HG02798 (cell line): ENCODE results near the gene CENPF.
"Not testable (repeated sequence)": the region's sequence is repeated elsewhere in the genome, so short reads cannot be mapped to it uniquely, and the experiment has no call there.

ENCODE experiments used
- ATAC-seq: cut with Tn5 transposase; IDR thresholded peaks from one replicate; pipeline ENCODE4 v1.9.1; 2021; ENCODE audit warnings: mild to moderate bottlenecking; ENCODE audit not compliant: unreplicated experiment, poor library complexity

The CENPF gene, protein sequence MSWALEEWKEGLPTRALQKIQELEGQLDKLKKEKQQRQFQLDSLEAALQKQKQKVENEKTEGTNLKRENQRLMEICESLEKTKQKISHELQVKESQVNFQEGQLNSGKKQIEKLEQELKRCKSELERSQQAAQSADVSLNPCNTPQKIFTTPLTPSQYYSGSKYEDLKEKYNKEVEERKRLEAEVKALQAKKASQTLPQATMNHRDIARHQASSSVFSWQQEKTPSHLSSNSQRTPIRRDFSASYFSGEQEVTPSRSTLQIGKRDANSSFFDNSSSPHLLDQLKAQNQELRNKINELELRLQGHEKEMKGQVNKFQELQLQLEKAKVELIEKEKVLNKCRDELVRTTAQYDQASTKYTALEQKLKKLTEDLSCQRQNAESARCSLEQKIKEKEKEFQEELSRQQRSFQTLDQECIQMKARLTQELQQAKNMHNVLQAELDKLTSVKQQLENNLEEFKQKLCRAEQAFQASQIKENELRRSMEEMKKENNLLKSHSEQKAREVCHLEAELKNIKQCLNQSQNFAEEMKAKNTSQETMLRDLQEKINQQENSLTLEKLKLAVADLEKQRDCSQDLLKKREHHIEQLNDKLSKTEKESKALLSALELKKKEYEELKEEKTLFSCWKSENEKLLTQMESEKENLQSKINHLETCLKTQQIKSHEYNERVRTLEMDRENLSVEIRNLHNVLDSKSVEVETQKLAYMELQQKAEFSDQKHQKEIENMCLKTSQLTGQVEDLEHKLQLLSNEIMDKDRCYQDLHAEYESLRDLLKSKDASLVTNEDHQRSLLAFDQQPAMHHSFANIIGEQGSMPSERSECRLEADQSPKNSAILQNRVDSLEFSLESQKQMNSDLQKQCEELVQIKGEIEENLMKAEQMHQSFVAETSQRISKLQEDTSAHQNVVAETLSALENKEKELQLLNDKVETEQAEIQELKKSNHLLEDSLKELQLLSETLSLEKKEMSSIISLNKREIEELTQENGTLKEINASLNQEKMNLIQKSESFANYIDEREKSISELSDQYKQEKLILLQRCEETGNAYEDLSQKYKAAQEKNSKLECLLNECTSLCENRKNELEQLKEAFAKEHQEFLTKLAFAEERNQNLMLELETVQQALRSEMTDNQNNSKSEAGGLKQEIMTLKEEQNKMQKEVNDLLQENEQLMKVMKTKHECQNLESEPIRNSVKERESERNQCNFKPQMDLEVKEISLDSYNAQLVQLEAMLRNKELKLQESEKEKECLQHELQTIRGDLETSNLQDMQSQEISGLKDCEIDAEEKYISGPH (N-terminal part only)

DNA sequence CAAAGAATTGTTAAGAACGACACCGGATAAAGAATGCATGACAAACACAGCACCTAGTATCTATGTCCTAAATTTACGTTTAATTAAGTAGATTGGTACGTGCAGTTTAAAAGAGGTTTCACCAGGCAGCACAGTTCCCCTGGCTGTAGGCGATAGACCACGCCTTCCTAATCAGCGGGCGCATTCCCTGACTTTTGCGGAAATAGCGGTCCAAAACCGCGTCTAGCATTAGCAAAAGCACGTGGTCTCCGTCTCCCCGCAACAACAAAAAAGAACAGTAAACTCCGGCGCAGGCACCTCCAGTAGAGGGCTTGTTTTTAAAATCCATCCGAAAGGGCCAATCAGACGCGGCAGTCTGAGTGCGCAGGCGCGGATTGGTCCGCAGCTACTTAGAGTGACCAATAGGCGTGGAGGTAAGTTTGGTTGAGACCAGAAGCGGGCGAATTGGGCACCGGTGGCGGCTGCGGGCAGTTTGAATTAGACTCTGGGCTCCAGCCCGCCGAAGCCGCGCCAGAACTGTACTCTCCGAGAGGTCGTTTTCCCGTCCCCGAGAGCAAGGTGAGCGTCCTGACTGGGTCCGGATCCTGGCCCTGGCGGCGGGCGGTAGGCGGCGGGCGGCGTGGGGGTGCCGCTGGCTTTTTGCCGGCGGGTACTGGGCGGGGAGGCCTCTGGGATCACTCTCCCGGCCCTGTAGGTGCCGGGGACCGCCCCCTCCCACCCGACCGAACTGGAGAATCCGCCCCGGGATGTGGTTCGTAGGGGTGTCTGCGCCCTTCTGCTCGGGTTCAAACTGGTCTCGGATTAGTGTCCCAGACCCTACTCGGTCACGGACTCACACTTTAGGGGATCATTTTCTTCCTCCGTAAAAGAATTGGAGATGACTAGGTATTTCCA lies at the start of gene CENPF:
CENPF (plus strand) TSS at position 432 of the 894 bp plus-strand sequence. CDS start 10,560 bp downstream, outside the sequence.
- peak; percentile 100 for ATAC-seq

DNA sequence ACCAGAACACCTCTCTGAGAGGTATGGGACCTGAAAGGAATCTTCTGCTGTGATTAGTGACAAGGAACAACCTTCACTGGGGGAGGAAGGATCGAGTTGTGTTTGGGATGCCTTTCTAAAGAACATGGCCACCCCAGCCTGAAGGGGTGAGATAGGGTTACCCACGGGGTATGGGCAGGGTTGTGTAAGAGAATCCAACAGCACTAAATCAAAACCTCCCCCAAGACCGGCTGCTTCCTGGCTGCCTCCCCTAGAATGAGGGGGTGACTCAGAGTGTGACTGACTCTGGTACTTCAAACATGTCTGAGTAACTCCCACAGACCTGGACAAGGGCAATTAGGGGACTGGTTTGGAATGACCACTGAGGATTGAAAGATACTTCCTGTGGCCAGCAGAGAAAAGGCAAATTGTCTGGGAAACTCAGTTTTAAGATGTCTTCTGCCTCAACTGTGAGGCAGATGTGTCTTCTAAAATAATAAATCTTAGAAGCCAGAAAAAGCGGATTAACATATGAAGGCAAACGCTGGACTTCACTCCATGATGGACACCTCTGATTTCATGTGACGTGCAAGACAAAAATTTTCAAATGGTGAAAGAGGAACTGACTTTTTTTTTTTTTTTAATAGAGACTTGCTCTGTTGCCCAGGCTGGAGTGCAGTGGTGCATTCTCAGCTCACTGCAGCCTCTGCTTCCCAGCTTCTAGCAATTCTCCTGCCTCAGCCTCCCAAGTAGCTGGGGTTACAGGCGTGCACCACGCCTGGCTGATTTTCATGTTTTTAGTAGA lies 44.9 kb upstream of the CENPF start:
- ATAC-seq, result peak; percentile 59

DNA sequence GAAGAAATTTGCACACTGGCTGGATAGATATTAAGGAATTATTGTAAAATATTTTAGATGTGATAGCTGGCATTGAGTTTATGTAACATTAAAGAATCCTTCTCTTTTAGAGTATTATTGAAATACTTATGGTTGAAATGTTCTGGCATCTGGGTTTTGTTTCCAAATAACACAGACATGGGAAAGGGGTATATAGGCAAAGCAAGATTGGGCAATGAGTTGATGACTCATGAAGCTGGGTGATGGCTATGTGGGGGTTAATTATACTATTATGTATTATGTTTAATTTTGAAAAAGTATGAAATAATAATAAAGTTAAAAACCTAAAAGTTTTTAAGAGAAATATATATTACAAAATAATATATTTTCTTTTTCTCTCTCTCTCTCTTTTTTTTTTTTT lies 39.1 kb upstream of the CENPF start:
- ATAC-seq, result no peak

DNA sequence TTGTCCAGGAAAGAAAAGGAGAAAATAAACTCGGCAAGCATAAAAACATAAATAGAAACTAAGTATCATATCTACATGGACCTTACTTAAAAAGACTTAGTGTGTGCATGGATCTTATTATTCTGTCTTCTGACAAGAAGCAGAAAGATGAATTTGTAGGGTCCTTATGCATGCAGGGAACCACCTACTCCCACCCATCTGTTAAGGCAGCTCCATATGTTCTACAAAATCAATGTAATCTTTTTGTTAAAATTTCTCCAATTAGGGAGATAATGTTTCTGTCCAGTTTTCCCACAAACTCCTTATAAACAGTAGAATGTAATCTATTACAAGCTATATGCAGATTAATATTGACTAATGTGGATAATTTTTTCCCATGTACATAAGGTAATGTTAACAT lies 37.7 kb upstream of the CENPF start:
- no peak for ATAC-seq

DNA sequence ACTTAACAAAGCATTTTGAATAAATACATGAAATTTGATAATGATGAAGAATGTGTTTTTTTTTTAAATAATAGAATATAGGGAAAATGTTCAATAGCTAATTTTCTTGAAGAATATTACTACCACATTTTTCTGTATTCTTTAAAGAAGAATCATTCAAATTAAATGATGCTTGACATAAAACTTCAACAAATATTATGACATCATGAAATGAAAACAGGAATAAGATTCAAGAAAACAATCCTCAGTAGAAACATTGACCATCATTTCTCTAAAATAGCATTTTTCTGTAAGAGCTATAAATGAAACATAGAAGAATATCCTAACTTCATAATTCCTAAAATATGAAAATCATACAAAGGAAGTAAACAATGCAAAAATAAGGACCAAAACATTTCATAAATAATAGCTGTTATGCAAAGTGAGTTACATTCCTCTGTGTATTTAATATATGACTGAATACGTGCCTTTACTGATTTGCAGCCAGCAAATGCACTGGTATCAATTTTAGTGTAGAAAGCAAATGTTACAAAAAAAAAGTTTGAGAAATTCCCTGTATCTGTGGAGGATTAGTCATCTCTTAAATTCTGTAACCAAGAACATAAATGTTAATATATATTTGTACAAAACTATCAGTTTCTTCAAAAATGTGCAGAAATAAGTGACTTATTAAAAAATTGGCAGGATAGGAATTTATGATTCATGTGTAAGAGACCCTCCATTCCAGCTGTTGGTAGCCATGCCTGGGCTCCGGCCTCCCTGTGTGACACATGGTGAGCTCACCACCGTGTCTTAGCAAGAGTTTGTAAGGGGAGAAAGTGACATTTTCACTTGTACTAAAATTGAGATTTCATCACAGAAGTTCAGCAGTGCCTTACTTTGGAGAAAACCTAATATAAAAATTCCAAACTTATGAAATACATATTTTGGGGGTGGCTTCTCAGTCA lies 36.6 kb upstream of the CENPF start:
- peak; percentile 70 for ATAC-seq

DNA sequence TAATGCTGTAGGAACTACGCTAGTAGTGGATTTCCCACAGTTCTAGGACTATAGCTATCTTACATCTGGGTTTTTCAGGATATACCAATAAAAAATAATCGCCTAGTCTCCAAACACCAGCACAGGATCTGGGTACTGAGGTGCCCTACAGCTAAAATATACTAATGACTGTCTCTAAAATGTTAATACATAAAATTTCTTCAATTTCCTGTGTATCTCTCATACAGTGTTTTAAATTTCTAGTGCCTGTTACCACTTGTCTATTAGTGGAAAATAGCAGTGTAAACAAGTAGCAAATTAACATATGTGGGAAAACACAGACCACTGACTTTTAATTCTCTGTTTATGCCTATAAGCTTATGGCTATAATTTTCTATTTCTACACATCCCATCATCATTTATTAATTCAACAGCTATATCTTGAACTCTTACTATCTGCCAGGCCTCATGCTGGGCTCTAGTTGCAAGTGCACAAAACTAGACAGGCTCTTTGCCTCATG lies 35.5 kb upstream of the CENPF start:
- no peak for ATAC-seq

DNA sequence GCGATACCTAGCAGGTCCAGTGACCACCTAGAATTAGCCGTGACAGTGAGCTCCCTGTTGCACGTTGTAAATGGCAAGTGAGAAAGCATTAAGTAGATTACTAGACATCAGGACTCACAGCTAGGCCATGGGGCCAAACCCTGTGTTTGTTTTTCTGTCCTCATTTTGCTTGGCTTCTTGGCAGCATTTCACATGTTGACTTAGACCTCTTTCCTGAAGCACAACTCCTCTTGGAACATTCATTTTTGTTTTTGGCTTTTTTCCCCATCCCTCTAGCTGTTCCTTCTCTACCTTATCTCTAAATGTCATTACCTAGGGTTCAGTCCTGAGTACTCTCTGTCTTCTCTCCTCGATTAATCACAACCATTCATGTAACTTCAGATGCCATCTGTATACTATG lies 34.7 kb upstream of the CENPF start:
- no peak for ATAC-seq

DNA sequence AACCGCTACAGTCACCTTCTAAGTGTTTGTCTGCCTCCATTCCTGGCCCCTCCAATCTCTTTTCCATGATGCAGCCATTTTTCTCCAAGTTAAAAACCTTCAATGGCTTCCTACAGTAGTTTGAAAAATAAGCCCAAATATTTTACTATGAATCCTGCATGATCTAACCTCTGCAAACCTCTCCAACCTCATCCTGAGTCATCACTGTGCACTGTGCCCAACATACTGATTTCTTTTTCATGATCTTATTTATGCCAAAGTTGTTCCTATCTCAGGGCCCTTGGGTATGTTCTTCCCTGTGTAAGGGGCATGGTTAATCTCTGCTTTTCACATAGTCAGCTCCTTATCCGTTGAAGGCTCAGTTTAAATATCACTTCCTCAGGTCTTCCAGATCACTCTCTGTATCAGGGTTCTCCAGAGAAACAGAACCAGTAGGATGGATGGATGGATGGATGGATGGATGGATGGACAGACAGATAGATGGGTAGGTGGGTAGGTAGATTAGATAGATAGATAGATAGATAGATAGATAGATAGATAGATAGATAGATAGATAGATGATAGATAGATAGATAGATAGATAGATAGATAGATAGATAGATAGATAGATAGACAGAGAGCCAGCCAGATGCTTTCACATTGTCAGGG lies 33.5 kb upstream of the CENPF start:
- ATAC-seq, result no peak

DNA sequence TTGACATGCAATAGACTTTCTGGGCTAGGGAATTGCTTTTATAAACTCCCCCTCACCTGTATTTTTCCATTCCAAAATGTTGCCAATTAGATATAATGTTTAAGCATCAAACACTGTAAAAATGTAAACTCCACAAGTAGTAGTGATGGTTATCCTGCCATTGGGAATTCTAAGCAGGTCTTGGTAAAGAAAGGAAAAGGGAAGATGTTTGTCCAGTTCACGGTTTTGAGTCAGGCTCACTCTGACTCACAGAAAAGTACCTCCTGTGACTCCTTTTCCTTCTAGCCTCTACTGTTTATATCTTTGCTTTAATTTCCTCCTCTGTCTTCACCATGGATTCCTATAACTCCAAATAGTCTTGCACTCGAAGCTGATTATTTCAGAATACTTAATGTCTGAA lies 32.6 kb upstream of the CENPF start:
- ATAC-seq, result no peak

DNA sequence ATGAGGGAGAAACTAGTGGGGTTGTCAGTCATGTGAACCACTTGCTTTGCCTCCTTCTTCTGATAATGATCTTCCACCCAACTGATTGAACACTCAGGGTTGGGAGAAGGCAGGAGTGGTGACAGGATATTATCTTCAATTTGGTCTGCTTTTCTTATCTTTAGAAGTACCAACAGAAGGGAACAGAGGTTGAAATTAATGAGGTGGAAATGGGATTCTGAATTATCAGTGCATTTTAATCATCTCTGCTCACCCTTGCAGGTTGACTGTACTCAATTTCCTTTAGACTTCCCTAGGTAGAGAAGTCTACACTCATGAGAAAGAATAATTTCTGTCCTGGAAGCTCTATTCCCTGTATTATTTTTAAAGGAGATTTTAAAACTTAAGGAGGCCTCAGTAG lies 31.7 kb upstream of the CENPF start:
- ATAC-seq, result no peak

DNA sequence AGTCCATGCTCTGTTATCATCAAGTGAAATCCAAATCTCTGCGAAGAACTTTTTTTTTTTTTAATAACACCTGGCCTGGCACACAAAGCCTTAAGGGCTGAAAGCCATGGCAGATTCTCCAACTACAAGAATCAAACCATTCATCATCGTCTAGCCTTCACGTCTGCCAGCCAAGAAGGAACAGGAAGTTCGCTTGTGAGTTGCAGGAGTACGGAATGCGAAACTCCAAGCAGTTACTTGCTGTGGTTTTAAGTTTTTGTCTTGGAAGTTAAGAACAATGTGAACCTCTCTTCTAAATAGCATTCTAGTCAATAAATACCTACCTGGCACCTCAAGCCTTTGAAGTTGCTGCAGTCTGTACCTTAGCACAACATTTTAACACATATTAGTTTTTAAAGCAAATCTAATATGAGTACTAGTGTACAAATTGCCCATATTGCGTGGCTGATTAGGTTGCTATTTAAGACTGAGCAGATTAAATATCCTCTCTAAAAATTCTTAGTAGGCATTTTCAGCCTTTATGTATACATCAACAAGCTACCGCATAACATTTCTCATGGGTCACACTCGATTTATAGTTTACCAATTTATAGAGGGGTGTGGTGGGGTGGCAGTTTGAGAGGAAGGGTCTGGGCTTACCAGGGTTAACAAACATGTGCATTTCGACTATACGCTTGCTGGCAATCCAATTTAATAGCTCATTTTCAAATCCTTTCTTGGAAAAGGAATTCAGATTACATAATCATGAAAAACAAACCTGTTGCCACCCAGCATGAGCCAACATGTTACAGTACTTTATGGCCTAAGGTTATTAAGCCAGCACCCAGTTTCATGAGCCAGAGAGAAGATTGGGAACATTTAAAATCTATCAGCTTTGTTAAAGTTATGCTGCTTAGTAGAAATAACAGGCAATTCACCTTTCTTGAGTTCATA lies 29.3 kb upstream of the CENPF start:
- ATAC-seq, result no peak

DNA sequence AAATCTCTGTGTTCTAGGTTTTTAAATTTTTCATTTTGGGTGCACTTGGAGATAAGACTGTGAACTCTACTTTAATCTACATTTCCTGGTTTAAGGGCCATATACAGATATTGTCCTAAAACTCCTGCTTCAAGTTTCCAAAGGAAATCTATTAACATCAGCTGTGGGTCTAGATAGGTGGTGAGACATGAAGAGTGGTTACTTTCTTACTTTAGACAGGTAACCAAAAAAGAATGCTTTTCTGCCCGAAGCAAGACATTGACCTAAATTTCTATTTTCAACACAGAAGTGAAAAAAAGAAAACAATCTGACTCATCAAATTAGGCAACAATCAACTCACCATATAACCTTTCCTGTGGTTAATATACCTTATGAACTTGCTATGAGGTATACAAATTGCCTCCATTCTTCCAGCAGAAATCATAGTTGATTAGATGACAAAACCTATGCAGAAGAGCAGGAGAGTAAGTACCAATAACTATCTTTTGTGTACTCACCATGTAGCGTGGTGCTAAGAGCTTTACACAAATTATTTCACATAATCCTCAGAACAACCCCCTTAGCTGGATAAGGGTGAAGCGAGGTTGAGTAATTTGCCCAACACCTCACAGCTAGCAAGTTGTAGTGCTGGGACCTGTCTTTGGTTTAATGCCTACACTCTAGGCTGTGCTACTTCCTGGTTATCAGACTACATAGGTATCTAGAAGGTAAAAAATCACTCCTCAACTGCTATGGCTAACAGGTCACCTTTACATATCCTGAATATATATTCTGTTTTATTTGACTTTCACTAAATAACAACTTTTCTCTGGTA lies 28.2 kb upstream of the CENPF start:
- no peak for ATAC-seq

DNA sequence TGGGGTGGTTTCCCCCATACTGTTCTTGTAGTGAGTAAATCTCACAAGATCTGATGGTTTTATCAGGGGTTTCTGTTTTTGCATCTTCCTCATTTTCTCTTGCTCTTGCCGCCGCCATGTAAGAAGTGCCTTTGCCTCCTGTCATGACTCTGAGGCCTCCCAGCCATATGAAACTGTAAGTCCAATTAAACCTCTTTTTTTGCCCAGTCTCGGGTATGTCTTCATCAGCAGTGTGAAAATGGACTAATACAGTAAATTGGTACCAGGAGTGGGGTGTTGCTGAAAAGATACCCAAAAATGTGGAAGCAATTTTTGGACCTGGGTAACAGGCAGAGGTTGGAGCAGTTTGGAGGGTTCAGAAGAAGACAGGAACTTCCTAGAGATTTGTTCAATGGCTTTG lies 26.9 kb upstream of the CENPF start:
- ATAC-seq, result not testable (repeated sequence)

DNA sequence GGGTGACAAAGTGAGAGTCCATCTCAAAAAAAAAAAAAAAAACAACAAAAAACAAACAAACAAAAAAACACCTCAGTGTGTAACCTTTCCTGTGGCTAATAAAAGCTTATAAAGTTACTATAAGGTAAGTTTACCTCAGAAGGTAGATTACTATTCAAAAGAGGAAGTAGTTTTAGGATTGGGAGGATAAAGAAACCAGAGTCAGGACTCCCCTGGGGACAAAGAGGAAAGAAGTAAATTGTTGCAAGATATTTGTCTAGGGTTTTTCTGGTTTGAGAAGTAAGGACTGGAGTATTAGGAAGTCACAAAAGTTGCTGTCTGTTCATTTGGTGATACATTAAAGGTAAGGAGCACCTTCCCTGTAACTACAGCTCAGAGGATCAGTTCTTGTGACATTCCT lies 23.8 kb upstream of the CENPF start:
- ATAC-seq, result no peak

DNA sequence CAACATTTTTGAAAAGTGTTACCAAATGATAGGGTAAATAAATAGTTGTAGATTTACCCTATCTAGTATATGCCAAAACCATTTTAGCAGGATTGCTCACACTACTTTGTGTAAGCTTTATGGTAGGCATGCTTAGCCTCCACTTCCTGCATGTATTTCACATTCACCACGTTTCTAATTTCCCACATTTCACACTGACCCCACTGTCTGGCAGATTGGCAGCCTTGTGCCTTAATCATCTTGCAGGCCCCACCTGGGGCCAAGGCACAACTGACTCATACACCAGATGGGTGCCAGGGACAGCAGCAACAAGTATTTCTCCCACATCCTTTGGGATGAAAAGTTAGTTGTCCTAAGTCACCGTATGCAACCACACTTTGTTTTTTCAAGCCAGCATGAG lies 21.2 kb upstream of the CENPF start:
- ATAC-seq, result no peak
